OCI-LY7 (cell line): Measurements from ENCODE around the gene MEIS2. TPM values are rescaled to one million over a fixed set of nuclear protein-coding genes. Genes with fewer than 3 reads are reported as not detected.

Source experiments
- BruUV-seq: library from RNA; stranded (reverse); fragments of 400-500 nt; replicated peaks from 2 replicates; lab custom pipeline; 2021; lab: Mats Ljungman, UMichigan
- CTCF ChIA-PET: fragments of 300-600 bp; sonication (Branson Sonifier 250); formaldehyde crosslinking; loops from one replicate; lab custom pipeline; 2022; ENCODE audit warnings: antibody characterized with exemption; ENCODE audit not compliant: unreplicated experiment; lab: Charles Lee
- POLR2A ChIA-PET: fragments of 300-600 bp; sonication (Branson Sonifier 250); formaldehyde crosslinking; loops from one replicate; lab custom pipeline; 2022; ENCODE audit warnings: antibody characterized with exemption; lab: Charles Lee
- DNase-seq: peaks from one replicate; pipeline ENCODE4 v3.0.0-alpha.2; 2015; ENCODE audit warnings: low spot score
- H2AFZ ChIP-seq: fragments of 200-600 bp; sonication (generic), shearing (Covaris generic); 2 replicates; pipeline ENCODE4 v1.6.1; 2014; ENCODE audit warnings: mild to moderate bottlenecking, antibody characterized with exemption, low read length, moderate library complexity
- H3K27ac ChIP-seq: fragments of 200-600 bp; sonication (generic); 2 replicates; pipeline ENCODE4 v1.5.1; 2014; ENCODE audit warnings: mixed run types, low read depth, mild to moderate bottlenecking, moderate library complexity, low read length, inconsistent platforms; ENCODE audit not compliant: poor library complexity, severe bottlenecking
- H3K36me3 ChIP-seq: fragments of 200-600 bp; sonication (generic); 2 replicates; pipeline ENCODE4 v1.6.1; 2014; ENCODE audit warnings: mild to moderate bottlenecking, antibody characterized with exemption, low read length, moderate library complexity, mixed read lengths; ENCODE audit not compliant: insufficient read depth
- H3K4me1 ChIP-seq: fragments of 200-600 bp; sonication (generic); 2 replicates; pipeline ENCODE4 v1.5.1; 2014; ENCODE audit warnings: mild to moderate bottlenecking, low read length; ENCODE audit not compliant: insufficient read depth, poor library complexity, severe bottlenecking
- H3K4me2 ChIP-seq: fragments of 200-600 bp; sonication (generic); 2 replicates; pipeline ENCODE4 v1.6.1; 2014; ENCODE audit warnings: mild to moderate bottlenecking, low read length
- H3K4me3 ChIP-seq: fragments of 200-600 bp; sonication (generic); 2 replicates; pipeline ENCODE4 v1.5.1; 2014; ENCODE audit warnings: mild to moderate bottlenecking, low read depth, low read length; ENCODE audit not compliant: poor library complexity, severe bottlenecking
- H3K79me2 ChIP-seq: fragments of 200-600 bp; sonication (generic); 2 replicates; pipeline ENCODE4 v1.6.1; 2016; ENCODE audit warnings: low read depth, mild to moderate bottlenecking, low read length, moderate library complexity, mixed read lengths; ENCODE audit not compliant: insufficient read depth
- H3K9me2 ChIP-seq: fragments of 200-600 bp; sonication (generic); 2 replicates; pipeline ENCODE4 v1.6.1; 2016; ENCODE audit warnings: mild to moderate bottlenecking, low read length, mixed read lengths; ENCODE audit not compliant: insufficient read depth
- H3K9me3 ChIP-seq: fragments of 200-600 bp; sonication (generic); 2 replicates; pipeline ENCODE4 v1.6.1; 2014; ENCODE audit warnings: mild to moderate bottlenecking, mixed run types, low read length, mixed read lengths
- H4K20me1 ChIP-seq: fragments of 200-600 bp; sonication (generic); 2 replicates; pipeline ENCODE4 v1.6.1; 2014; ENCODE audit warnings: mild to moderate bottlenecking, antibody characterized with exemption, low read length, moderate library complexity, mixed read lengths; ENCODE audit not compliant: insufficient read depth
- CTCF ChIP-seq: fragments of 200-600 bp; sonication (generic); conservative IDR thresholded peaks from 2 replicates; pipeline ENCODE4 v1.5.1; 2014; ENCODE audit warnings: mild to moderate bottlenecking, antibody characterized with exemption, low read length, moderate library complexity, mixed read lengths
- EZH2phosphoT487 ChIP-seq: fragments of 200-600 bp; sonication (generic); IDR thresholded peaks from 2 replicates; pipeline ENCODE4 v1.6.1; 2018; ENCODE audit warnings: low read depth, borderline replicate concordance, mild to moderate bottlenecking, mixed run types, antibody characterized with exemption, low read length, moderate library complexity, mixed read lengths
- intact Hi-C: fragments of 100-400 bp; cut with micrococcal nuclease; formaldehyde crosslinking; loops from one replicate; pipeline ENCODE4 v1.10.0; 2022; ENCODE audit not compliant: unreplicated experiment
- total RNA-seq, 2 experiments: library from RNA; depleted of rRNA in 1 of 2; stranded (reverse); fragments of >200 nt in 1 of 2; shearing (Covaris generic) in 1 of 2; gene quantifications; 2 replicates each; pipeline ENCODE4 v1.2.3, GENCODE V29; 2014 to 2022

MEIS2 gene
- total RNA-seq, 2 experiments from 2014 or later, result 31.0 to 35.8 TPM

DNA sequence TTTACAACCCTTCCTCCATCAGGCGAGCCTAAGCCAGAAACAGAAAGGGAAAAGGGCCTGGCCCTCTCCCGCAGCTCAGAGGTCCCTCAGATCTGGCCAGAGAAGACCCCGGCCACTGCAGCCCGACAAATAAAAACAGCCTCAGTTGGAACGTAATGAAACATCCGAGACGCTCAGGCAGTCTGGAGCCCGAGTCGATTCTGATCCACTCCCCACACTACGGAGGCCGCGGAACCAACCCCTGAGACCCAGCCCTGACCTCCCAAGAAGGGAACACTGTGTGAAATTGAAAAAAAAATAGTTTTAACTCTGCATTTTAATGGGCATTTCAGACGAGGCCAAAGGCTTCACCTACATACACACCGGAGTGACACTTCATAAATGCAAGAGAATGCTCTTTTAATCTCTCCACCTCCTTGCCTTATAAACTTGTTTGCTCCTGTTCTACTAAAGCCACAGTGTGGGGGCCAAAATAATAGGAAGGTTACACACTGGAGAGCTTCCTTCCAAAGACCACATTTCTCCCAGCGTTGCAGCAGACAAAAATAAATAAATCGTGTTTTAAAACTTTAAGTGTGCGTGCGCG is 3.7 kb downstream of the MEIS2 start:
- TF ChIP-seq EZH2phosphoT487, result no peak
- no peak for TF ChIP-seq CTCF
- H3K4me2 ChIP-seq, result peak overlapping the region; percentile 69; the same call in 1 of the 2 replicates
- CTCF ChIA-PET, result no interaction called here
- peaks cover 10% of the 10 kb centered on the region for H3K4me1 ChIP-seq
- no peak overlapping the region for H3K4me3 ChIP-seq
- intact Hi-C loops, result no loop called here
- POLR2A ChIA-PET, result interaction anchor here (0.5 kb wide), 1 partner anchor 1008 kb away, joined by 3 read pairs; no protein-coding TSS in a partner anchor
- H3K9me2 ChIP-seq, result no peaks in the 10 kb centered on the region
- no TSS peak for BruUV-seq
- no peak overlapping the region for H2AFZ ChIP-seq
- H3K27ac ChIP-seq, result no peak overlapping the region
- no peak for DNase-seq
- no peaks in the 10 kb centered on the region for H3K9me3 ChIP-seq
- H3K79me2 ChIP-seq, result peaks cover 18% of the 10 kb centered on the region; the same call in 1 of the 2 replicates
- 0 out of 2 replicates have a peak, but pooled peaks cover 5% of the 10 kb centered on the region for H4K20me1 ChIP-seq
- peaks cover 29% of the 10 kb centered on the region for H3K36me3 ChIP-seq

DNA sequence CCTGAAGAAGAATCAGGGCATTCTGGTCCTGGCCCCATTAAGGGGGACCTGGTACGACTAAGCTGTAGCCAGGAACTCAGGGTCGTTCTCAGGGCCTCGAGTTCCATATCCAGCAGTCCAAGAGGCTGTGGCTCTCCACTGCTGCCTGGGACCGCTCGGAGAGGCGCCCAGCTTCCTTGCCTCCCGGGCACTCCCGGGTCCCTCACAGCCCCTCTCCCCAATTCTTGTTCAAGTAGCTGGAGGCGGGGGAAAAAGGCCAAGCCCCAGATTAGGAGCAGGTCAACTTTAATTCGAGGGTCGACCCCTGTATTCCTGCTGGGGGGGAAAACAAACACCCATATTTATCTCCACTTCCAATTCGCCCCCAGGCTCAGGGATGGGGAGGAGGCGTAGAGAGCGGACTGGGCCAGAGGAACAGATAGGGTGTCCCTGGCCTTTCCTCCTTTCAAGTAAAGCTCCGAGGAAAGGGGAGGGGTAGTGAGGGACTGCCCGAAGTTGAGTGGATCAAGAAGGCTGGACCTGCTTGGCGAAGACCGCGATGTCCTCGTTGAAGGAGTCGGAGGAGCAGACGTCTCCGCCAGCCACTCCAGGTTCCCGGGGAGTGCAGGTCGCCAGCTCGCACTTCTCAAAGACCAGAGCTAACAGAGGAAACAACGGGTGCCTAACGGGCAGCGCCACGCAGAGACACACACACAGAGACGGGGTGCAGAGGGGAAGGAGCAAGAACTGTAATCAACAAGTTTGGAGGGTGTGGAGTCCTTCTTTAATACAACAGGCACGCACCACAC is 4.4 kb downstream of the MEIS2 start:
- Histone ChIP-seq H3K4me2 (no peak overlapping the region), H4K20me1 (0 out of 2 replicates have a peak, but pooled peaks cover 5% of the 10 kb centered on the region), H3K4me1 (peaks cover 10% of the 10 kb centered on the region), H2AFZ (no peak overlapping the region), H3K27ac (no peak overlapping the region), H3K9me3 (no peaks in the 10 kb centered on the region), H3K79me2 (peaks cover 18% of the 10 kb centered on the region; the same call in 1 of the 2 replicates), H3K9me2 (no peaks in the 10 kb centered on the region), H3K36me3 (peaks cover 36% of the 10 kb centered on the region), H3K4me3 (no peak overlapping the region)
- POLR2A ChIA-PET, result interaction anchor here (0.5 kb wide), 1 partner anchor 1008 kb away, joined by 3 read pairs; no protein-coding TSS in a partner anchor
- intact Hi-C loops, result no loop called here
- CTCF ChIA-PET, result no interaction called here
- TF ChIP-seq CTCF (no peak), EZH2phosphoT487 (no peak)
- DNase-seq, result no peak
- no TSS peak for BruUV-seq
